ENCODE data around the gene HAT1.

The HAT1 gene

DNA sequence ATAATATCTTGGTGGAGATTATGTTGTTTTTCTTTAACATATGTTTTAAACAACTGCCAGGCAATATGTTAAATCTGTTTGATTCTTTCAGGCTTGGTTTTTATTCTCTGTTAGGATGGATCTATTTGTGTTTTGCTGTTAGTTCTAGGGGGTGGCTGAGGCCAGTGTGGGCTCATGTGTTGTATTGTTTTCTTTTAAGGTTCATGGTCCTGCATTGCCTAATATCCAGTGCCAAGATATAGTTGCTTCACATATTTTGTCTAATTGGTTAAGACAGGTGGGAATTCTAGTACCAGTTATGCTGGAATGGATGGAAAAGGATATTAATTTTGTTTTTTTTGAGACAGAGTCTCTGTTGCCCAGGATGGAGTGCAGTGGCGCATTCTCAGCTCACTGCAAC is 85.1 kb downstream of the HAT1 start:
- Histone ChIP-seq H4K8ac (ENCODE audit: low read depth, low read length) (no peak overlapping the region), H3K23ac (ENCODE audit: low read length) (no peak overlapping the region), H3K56ac (ENCODE audit: low read length) (no peak overlapping the region), H3K36me3 (ENCODE audit: control insufficient read depth, insufficient read depth, low read length) (no peaks in the 10 kb centered on the region), H4K5ac (ENCODE audit: low read length) (no peak overlapping the region), H3K27ac (ENCODE audit: low read depth, low read length) (no peak overlapping the region), H3K27me3 (ENCODE audit: insufficient read depth, low read length, poor library complexity) (no peaks in the 10 kb centered on the region), H3K4me3 (ENCODE audit: low read length) (no peak overlapping the region), H3K79me1 (ENCODE audit: low read length) (no peaks in the 10 kb centered on the region), H3K4ac (ENCODE audit: low read depth, low read length) (no peak overlapping the region), H3K18ac (ENCODE audit: low read length) (no peak overlapping the region), H3K9ac (ENCODE audit: low read length) (no peak overlapping the region), H3K4me2 (ENCODE audit: low read length) (no peak overlapping the region), H2BK15ac (replicated peaks; ENCODE audit: low read depth) (no peak overlapping the region), H3K79me2 (ENCODE audit: control insufficient read depth, insufficient read depth, low read length) (no peaks in the 10 kb centered on the region), H2AK5ac (ENCODE audit: low read length) (no peak overlapping the region), H3K4me1 (ENCODE audit: control insufficient read depth, low read depth, low read length) (no peaks in the 10 kb centered on the region), H2BK5ac (ENCODE audit: low read length) (no peak overlapping the region), H2BK120ac (ENCODE audit: low read depth, low read length) (no peak overlapping the region)
- no peak for DNase-seq
- no CpG with 5 or more reads among the region's 1 CpG for WGBS (ENCODE audit: extremely low coverage, insufficient coverage, low lambda C conversion rate)

DNA sequence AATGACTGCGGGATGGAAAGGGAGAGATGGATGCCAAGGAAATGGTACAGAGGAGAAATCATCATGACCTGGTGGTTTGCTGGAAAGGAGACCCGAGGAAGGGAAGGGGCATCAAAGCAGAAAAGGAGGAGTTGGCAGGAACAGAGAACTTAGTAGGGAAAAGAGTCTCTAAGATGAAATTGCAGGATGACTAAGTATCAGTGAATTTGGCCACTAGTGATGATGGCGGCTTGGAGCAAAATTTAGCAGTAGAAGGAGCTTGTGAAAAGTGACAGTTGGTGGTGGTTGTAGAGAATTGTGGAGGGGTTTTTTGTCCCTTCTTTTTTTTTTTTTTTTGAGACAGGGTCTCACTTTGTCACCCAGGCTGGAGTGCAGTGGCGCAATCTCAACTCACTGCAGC is 87.6 kb downstream of the HAT1 start:
- H3K4me1 ChIP-seq (ENCODE audit: control insufficient read depth, low read depth, low read length): no peaks in the 10 kb centered on the region
- no peaks in the 10 kb centered on the region for H3K36me3 ChIP-seq (ENCODE audit: control insufficient read depth, insufficient read depth, low read length)
- DNase-seq: no peak
- no peak overlapping the region for H3K4me3 ChIP-seq (ENCODE audit: low read length)
- no peaks in the 10 kb centered on the region for H3K27me3 ChIP-seq (ENCODE audit: insufficient read depth, low read length, poor library complexity)
- no peak overlapping the region for H2BK120ac ChIP-seq (ENCODE audit: low read depth, low read length)
- no peak overlapping the region for H2BK15ac ChIP-seq (replicated peaks; ENCODE audit: low read depth)
- H3K79me2 ChIP-seq (ENCODE audit: control insufficient read depth, insufficient read depth, low read length): no peaks in the 10 kb centered on the region
- no peak overlapping the region for H3K56ac ChIP-seq (ENCODE audit: low read length)
- no peak overlapping the region for H3K4me2 ChIP-seq (ENCODE audit: low read length)
- H2BK5ac ChIP-seq (ENCODE audit: low read length): no peak overlapping the region
- H4K5ac ChIP-seq (ENCODE audit: low read length): no peak overlapping the region
- H2AK5ac ChIP-seq (ENCODE audit: low read length): no peak overlapping the region
- no peak overlapping the region for H3K4ac ChIP-seq (ENCODE audit: low read depth, low read length)
- no peak overlapping the region for H4K8ac ChIP-seq (ENCODE audit: low read depth, low read length)
- no peaks in the 10 kb centered on the region for H3K79me1 ChIP-seq (ENCODE audit: low read length)
- H3K27ac ChIP-seq (ENCODE audit: low read depth, low read length): no peak overlapping the region
- H3K9ac ChIP-seq (ENCODE audit: low read length): no peak overlapping the region
- H3K23ac ChIP-seq (ENCODE audit: low read length): no peak overlapping the region
- no CpG with 5 or more reads among the region's 4 CpGs for WGBS (ENCODE audit: extremely low coverage, insufficient coverage, low lambda C conversion rate)
- no peak overlapping the region for H3K18ac ChIP-seq (ENCODE audit: low read length)

GRCh38 chr2:172011812-172012575 is 89.7 kb downstream of the HAT1 start:
- no peaks in the 10 kb centered on the region for H3K79me1 ChIP-seq (ENCODE audit: low read length)
- no peak overlapping the region for H2BK120ac ChIP-seq (ENCODE audit: low read depth, low read length)
- no peak overlapping the region for H2AK5ac ChIP-seq (ENCODE audit: low read length)
- no CpG with 5 or more reads among the region's 11 CpGs for WGBS (ENCODE audit: extremely low coverage, insufficient coverage, low lambda C conversion rate)
- H3K4me2 ChIP-seq (ENCODE audit: low read length): no peak overlapping the region
- H4K5ac ChIP-seq (ENCODE audit: low read length): no peak overlapping the region
- H3K23ac ChIP-seq (ENCODE audit: low read length): no peak overlapping the region
- H3K4ac ChIP-seq (ENCODE audit: low read depth, low read length): no peak overlapping the region
- H3K9ac ChIP-seq (ENCODE audit: low read length): no peak overlapping the region
- H3K4me1 ChIP-seq (ENCODE audit: control insufficient read depth, low read depth, low read length): no peaks in the 10 kb centered on the region
- no peak overlapping the region for H2BK5ac ChIP-seq (ENCODE audit: low read length)
- no peak overlapping the region for H3K27ac ChIP-seq (ENCODE audit: low read depth, low read length)
- H3K18ac ChIP-seq (ENCODE audit: low read length): no peak overlapping the region
- H3K56ac ChIP-seq (ENCODE audit: low read length): no peak overlapping the region
- H3K36me3 ChIP-seq (ENCODE audit: control insufficient read depth, insufficient read depth, low read length): no peaks in the 10 kb centered on the region
- no peaks in the 10 kb centered on the region for H3K79me2 ChIP-seq (ENCODE audit: control insufficient read depth, insufficient read depth, low read length)
- H3K4me3 ChIP-seq (ENCODE audit: low read length): no peak overlapping the region
- no peaks in the 10 kb centered on the region for H3K27me3 ChIP-seq (ENCODE audit: insufficient read depth, low read length, poor library complexity)
- no peak overlapping the region for H4K8ac ChIP-seq (ENCODE audit: low read depth, low read length)
- DNase-seq: no peak
- H2BK15ac ChIP-seq (replicated peaks; ENCODE audit: low read depth): no peak overlapping the region

- no CpG with 5 or more reads among the region's 9 CpGs for WGBS (ENCODE audit: extremely low coverage, insufficient coverage, low lambda C conversion rate)
- Histone ChIP-seq H3K27ac (ENCODE audit: low read depth, low read length) (no peak overlapping the region), H3K18ac (ENCODE audit: low read length) (no peak overlapping the region)
Observed at GRCh38 chr2:172012677-172013391, 90.6 kb downstream of the HAT1 start.

DNA sequence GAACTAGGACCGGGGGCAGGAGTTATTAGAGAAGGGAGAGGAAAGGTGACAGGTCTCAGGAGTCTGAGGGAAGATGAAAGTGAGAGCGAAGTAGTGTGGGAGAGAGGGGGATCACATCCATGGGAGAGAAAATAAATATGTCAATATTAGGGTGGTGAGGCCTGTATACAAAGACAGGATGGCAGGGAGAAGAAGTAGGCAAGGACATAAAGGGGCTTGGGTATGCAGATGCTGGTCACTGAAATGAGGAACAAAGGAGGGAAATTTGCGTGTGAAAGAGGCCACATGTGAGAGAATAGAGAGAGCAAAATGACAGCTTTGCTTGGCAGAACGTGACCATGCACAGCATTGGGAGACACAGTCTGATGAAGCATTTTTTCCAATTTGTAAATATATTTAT is 91.1 kb downstream of the HAT1 start:
- Histone ChIP-seq H4K5ac (ENCODE audit: low read length) (no peak overlapping the region), H3K4me2 (ENCODE audit: low read length) (no peak overlapping the region), H3K4ac (ENCODE audit: low read depth, low read length) (no peak overlapping the region), H3K23ac (ENCODE audit: low read length) (no peak overlapping the region), H3K9ac (ENCODE audit: low read length) (no peak overlapping the region), H3K79me2 (ENCODE audit: control insufficient read depth, insufficient read depth, low read length) (no peaks in the 10 kb centered on the region), H2BK15ac (replicated peaks; ENCODE audit: low read depth) (no peak overlapping the region), H3K27ac (ENCODE audit: low read depth, low read length) (no peak overlapping the region), H4K8ac (ENCODE audit: low read depth, low read length) (no peak overlapping the region), H3K56ac (ENCODE audit: low read length) (no peak overlapping the region), H2AK5ac (ENCODE audit: low read length) (no peak overlapping the region), H3K4me3 (ENCODE audit: low read length) (no peak overlapping the region), H3K36me3 (ENCODE audit: control insufficient read depth, insufficient read depth, low read length) (no peaks in the 10 kb centered on the region), H2BK5ac (ENCODE audit: low read length) (no peak overlapping the region), H3K79me1 (ENCODE audit: low read length) (no peaks in the 10 kb centered on the region), H2BK120ac (ENCODE audit: low read depth, low read length) (no peak overlapping the region), H3K27me3 (ENCODE audit: insufficient read depth, low read length, poor library complexity) (no peaks in the 10 kb centered on the region), H3K18ac (ENCODE audit: low read length) (no peak overlapping the region), H3K4me1 (ENCODE audit: control insufficient read depth, low read depth, low read length) (no peaks in the 10 kb centered on the region)
- no peak for DNase-seq
- 100% methylated on average over 1 of the region's 4 CpGs for WGBS (ENCODE audit: extremely low coverage, insufficient coverage, low lambda C conversion rate)

More at GRCh38 chr2:172012677-172013391, 90.6 kb downstream of the HAT1 start:
- no peak for DNase-seq
- no peak overlapping the region for H2BK120ac ChIP-seq (ENCODE audit: low read depth, low read length)
- H3K4me2 ChIP-seq (ENCODE audit: low read length): no peak overlapping the region
- H2BK5ac ChIP-seq (ENCODE audit: low read length): no peak overlapping the region
- no peaks in the 10 kb centered on the region for H3K36me3 ChIP-seq (ENCODE audit: control insufficient read depth, insufficient read depth, low read length)
- H3K4ac ChIP-seq (ENCODE audit: low read depth, low read length): no peak overlapping the region
- no peaks in the 10 kb centered on the region for H3K79me2 ChIP-seq (ENCODE audit: control insufficient read depth, insufficient read depth, low read length)
- H4K5ac ChIP-seq (ENCODE audit: low read length): no peak overlapping the region
- no peak overlapping the region for H2AK5ac ChIP-seq (ENCODE audit: low read length)
- no peaks in the 10 kb centered on the region for H3K27me3 ChIP-seq (ENCODE audit: insufficient read depth, low read length, poor library complexity)
- no peak overlapping the region for H4K8ac ChIP-seq (ENCODE audit: low read depth, low read length)
- H3K23ac ChIP-seq (ENCODE audit: low read length): no peak overlapping the region
- no peak overlapping the region for H3K9ac ChIP-seq (ENCODE audit: low read length)
- H3K4me1 ChIP-seq (ENCODE audit: control insufficient read depth, low read depth, low read length): no peaks in the 10 kb centered on the region
- H2BK15ac ChIP-seq (replicated peaks; ENCODE audit: low read depth): no peak overlapping the region
- H3K79me1 ChIP-seq (ENCODE audit: low read length): no peaks in the 10 kb centered on the region
- H3K56ac ChIP-seq (ENCODE audit: low read length): no peak overlapping the region
- H3K4me3 ChIP-seq (ENCODE audit: low read length): no peak overlapping the region
